ENCODE data around the gene FAM210A. TPM values are rescaled to one million over a fixed set of nuclear protein-coding genes. Genes with fewer than 3 reads are reported as not detected.

The FAM210A gene
- total and polyA plus RNA-seq, 2 donors: 7.4 to 13.3 TPM

- Histone ChIP-seq H3K9me3 (ENCODE audit: control insufficient read depth in 2 of 2, insufficient read depth in 1 of 2, low read length in 1 of 2) (peaks cover 0 to 3% of the 10 kb centered on the region in 2 donors), H3K27ac (ENCODE audit: low read depth in 1 of 2, low read length in 1 of 2) (no peak overlapping the region), H3K36me3 (ENCODE audit: control insufficient read depth in 2 of 2, insufficient read depth in 2 of 2, low read length in 1 of 2) (peaks cover 66 to 89% of the 10 kb centered on the region in 2 donors), H3K4me3 (ENCODE audit: low read length in 2 of 2) (no peak overlapping the region), H3K4me1 (ENCODE audit: control insufficient read depth in 2 of 2, insufficient read depth in 2 of 2, low read length in 2 of 2) (peaks cover 43 to 83% of the 10 kb centered on the region in 2 donors), H3K27me3 (ENCODE audit: control insufficient read depth in 2 of 2, insufficient read depth in 1 of 2, low read length in 1 of 2) (no peaks in the 10 kb centered on the region)
- DNase-seq (ENCODE audit: low read depth in 6 of 9, low spot score in 9 of 9): no peak
- WGBS: 85% methylated on average over 10 of the region's 10 CpGs
Observed at GRCh38 chr18:13623348-13623747, 103.0 kb downstream of the FAM210A start.

- H3K27me3 ChIP-seq (ENCODE audit: control insufficient read depth in 2 of 2, insufficient read depth in 1 of 2, low read length in 1 of 2): no peaks in the 10 kb centered on the region
- H3K4me1 ChIP-seq (ENCODE audit: control insufficient read depth in 2 of 2, insufficient read depth in 2 of 2, low read length in 2 of 2): peaks cover 43 to 83% of the 10 kb centered on the region in 2 donors
- H3K9me3 ChIP-seq (ENCODE audit: control insufficient read depth in 2 of 2, insufficient read depth in 1 of 2, low read length in 1 of 2): peaks cover 0 to 3% of the 10 kb centered on the region in 2 donors
- DNase-seq (ENCODE audit: low read depth in 6 of 9, low spot score in 9 of 9): no peak
- peaks cover 61 to 86% of the 10 kb centered on the region in 2 donors for H3K36me3 ChIP-seq (ENCODE audit: control insufficient read depth in 2 of 2, insufficient read depth in 2 of 2, low read length in 1 of 2)
- no peak overlapping the region for H3K4me3 ChIP-seq (ENCODE audit: low read length in 2 of 2)
- peak overlapping the region in 1 of 2 donors; percentile 28 for H3K27ac ChIP-seq (ENCODE audit: low read depth in 1 of 2, low read length in 1 of 2)
- 97% methylated on average over 8 of the region's 8 CpGs for WGBS
Observed at GRCh38 chr18:13622751-13623150, 103.6 kb downstream of the FAM210A start.

GRCh38 chr18:13621886-13622619 lies 104.3 kb downstream of the FAM210A start:
- DNase-seq (ENCODE audit: low read depth in 6 of 9, low spot score in 9 of 9): no peak
- Histone ChIP-seq H3K4me1 (ENCODE audit: control insufficient read depth in 2 of 2, insufficient read depth in 2 of 2, low read length in 2 of 2) (peaks cover 41 to 81% of the 10 kb centered on the region in 2 donors), H3K36me3 (ENCODE audit: control insufficient read depth in 2 of 2, insufficient read depth in 2 of 2, low read length in 1 of 2) (peaks cover 59 to 79% of the 10 kb centered on the region in 2 donors), H3K4me3 (ENCODE audit: low read length in 2 of 2) (no peak overlapping the region), H3K27ac (ENCODE audit: low read depth in 1 of 2, low read length in 1 of 2) (no peak overlapping the region), H3K27me3 (ENCODE audit: control insufficient read depth in 2 of 2, insufficient read depth in 1 of 2, low read length in 1 of 2) (no peaks in the 10 kb centered on the region), H3K9me3 (ENCODE audit: control insufficient read depth in 2 of 2, insufficient read depth in 1 of 2, low read length in 1 of 2) (peaks cover 0 to 3% of the 10 kb centered on the region in 2 donors)
- 97% methylated on average over 19 of the region's 19 CpGs for WGBS

- no peak for DNase-seq (ENCODE audit: low read depth in 6 of 9, low spot score in 9 of 9)
- Histone ChIP-seq H3K4me1 (ENCODE audit: control insufficient read depth in 2 of 2, insufficient read depth in 2 of 2, low read length in 2 of 2) (peaks cover 45 to 81% of the 10 kb centered on the region in 2 donors), H3K27me3 (ENCODE audit: control insufficient read depth in 2 of 2, insufficient read depth in 1 of 2, low read length in 1 of 2) (no peaks in the 10 kb centered on the region), H3K36me3 (ENCODE audit: control insufficient read depth in 2 of 2, insufficient read depth in 2 of 2, low read length in 1 of 2) (peaks cover 65 to 78% of the 10 kb centered on the region in 2 donors), H3K27ac (ENCODE audit: low read depth in 1 of 2, low read length in 1 of 2) (no peak overlapping the region), H3K4me3 (ENCODE audit: low read length in 2 of 2) (no peak overlapping the region), H3K9me3 (ENCODE audit: control insufficient read depth in 2 of 2, insufficient read depth in 1 of 2, low read length in 1 of 2) (peaks cover 0 to 3% of the 10 kb centered on the region in 2 donors)
- 95% methylated on average over 23 of the region's 23 CpGs for WGBS
Observed at GRCh38 chr18:13621446-13621849, 104.9 kb downstream of the FAM210A start.

GRCh38 chr18:13620818-13621445 lies 105.4 kb downstream of the FAM210A start:
- H3K9me3 ChIP-seq (ENCODE audit: control insufficient read depth in 2 of 2, insufficient read depth in 1 of 2, low read length in 1 of 2): peaks cover 0 to 3% of the 10 kb centered on the region in 2 donors
- H3K36me3 ChIP-seq (ENCODE audit: control insufficient read depth in 2 of 2, insufficient read depth in 2 of 2, low read length in 1 of 2): peaks cover 67 to 81% of the 10 kb centered on the region in 2 donors
- no peak overlapping the region for H3K4me3 ChIP-seq (ENCODE audit: low read length in 2 of 2)
- 98% methylated on average over 29 of the region's 29 CpGs for WGBS
- peaks cover 45 to 81% of the 10 kb centered on the region in 2 donors for H3K4me1 ChIP-seq (ENCODE audit: control insufficient read depth in 2 of 2, insufficient read depth in 2 of 2, low read length in 2 of 2)
- no peak overlapping the region for H3K27ac ChIP-seq (ENCODE audit: low read depth in 1 of 2, low read length in 1 of 2)
- H3K27me3 ChIP-seq (ENCODE audit: control insufficient read depth in 2 of 2, insufficient read depth in 1 of 2, low read length in 1 of 2): no peaks in the 10 kb centered on the region
- no peak for DNase-seq (ENCODE audit: low read depth in 6 of 9, low spot score in 9 of 9)

- Histone ChIP-seq H3K36me3 (ENCODE audit: control insufficient read depth in 2 of 2, insufficient read depth in 2 of 2, low read length in 1 of 2) (peaks cover 65 to 77% of the 10 kb centered on the region in 2 donors), H3K27ac (ENCODE audit: low read depth in 1 of 2, low read length in 1 of 2) (peak overlapping the region in 1 of 2 donors; percentile 21), H3K4me1 (ENCODE audit: control insufficient read depth in 2 of 2, insufficient read depth in 2 of 2, low read length in 2 of 2) (peaks cover 42 to 83% of the 10 kb centered on the region in 2 donors), H3K9me3 (ENCODE audit: control insufficient read depth in 2 of 2, insufficient read depth in 1 of 2, low read length in 1 of 2) (peaks cover 0 to 3% of the 10 kb centered on the region in 2 donors), H3K27me3 (ENCODE audit: control insufficient read depth in 2 of 2, insufficient read depth in 1 of 2, low read length in 1 of 2) (no peaks in the 10 kb centered on the region), H3K4me3 (ENCODE audit: low read length in 2 of 2) (no peak overlapping the region)
- WGBS: 95% methylated on average over 10 of the region's 10 CpGs
- DNase-seq (ENCODE audit: low read depth in 6 of 9, low spot score in 9 of 9): no peak
Observed at GRCh38 chr18:13620206-13620672, 106.1 kb downstream of the FAM210A start.

- H3K4me1 ChIP-seq (ENCODE audit: control insufficient read depth in 2 of 2, insufficient read depth in 2 of 2, low read length in 2 of 2): peaks cover 45 to 83% of the 10 kb centered on the region in 2 donors
- peak overlapping the region in 1 of 2 donors; percentile 21 for H3K27ac ChIP-seq (ENCODE audit: low read depth in 1 of 2, low read length in 1 of 2)
- no peaks in the 10 kb centered on the region for H3K27me3 ChIP-seq (ENCODE audit: control insufficient read depth in 2 of 2, insufficient read depth in 1 of 2, low read length in 1 of 2)
- 96% methylated on average over 20 of the region's 20 CpGs for WGBS
- no peak for DNase-seq (ENCODE audit: low read depth in 6 of 9, low spot score in 9 of 9)
- H3K36me3 ChIP-seq (ENCODE audit: control insufficient read depth in 2 of 2, insufficient read depth in 2 of 2, low read length in 1 of 2): peaks cover 60 to 72% of the 10 kb centered on the region in 2 donors
- peaks cover 0 to 3% of the 10 kb centered on the region in 2 donors for H3K9me3 ChIP-seq (ENCODE audit: control insufficient read depth in 2 of 2, insufficient read depth in 1 of 2, low read length in 1 of 2)
- no peak overlapping the region for H3K4me3 ChIP-seq (ENCODE audit: low read length in 2 of 2)
Observed at GRCh38 chr18:13619505-13620205, 106.7 kb downstream of the FAM210A start.

- Histone ChIP-seq H3K9me3 (ENCODE audit: control insufficient read depth in 2 of 2, insufficient read depth in 1 of 2, low read length in 1 of 2) (no peaks in the 10 kb centered on the region), H3K27me3 (ENCODE audit: control insufficient read depth in 2 of 2, insufficient read depth in 1 of 2, low read length in 1 of 2) (no peaks in the 10 kb centered on the region), H3K4me1 (ENCODE audit: control insufficient read depth in 2 of 2, insufficient read depth in 2 of 2, low read length in 2 of 2) (peaks cover 47 to 83% of the 10 kb centered on the region in 2 donors), H3K36me3 (ENCODE audit: control insufficient read depth in 2 of 2, insufficient read depth in 2 of 2, low read length in 1 of 2) (peaks cover 53 to 67% of the 10 kb centered on the region in 2 donors), H3K4me3 (ENCODE audit: low read length in 2 of 2) (no peak overlapping the region), H3K27ac (ENCODE audit: low read depth in 1 of 2, low read length in 1 of 2) (peak overlapping the region; percentile 6 to 25)
- no peak for DNase-seq (ENCODE audit: low read depth in 6 of 9, low spot score in 9 of 9)
- WGBS: 94% methylated on average over 13 of the region's 13 CpGs
Observed at GRCh38 chr18:13618760-13619438, 107.5 kb downstream of the FAM210A start.

Data from thymus (tissue), 11 donors.